ENCODE results near the gene TRIM17. TPM values are rescaled to one million over a fixed set of nuclear protein-coding genes. Genes with fewer than 3 reads are reported as not detected.

The TRIM17 gene
- total RNA-seq, 4 donors from 2014 or later = not detected

GRCh38 chr1:228393811-228394570 lies 22.7 kb downstream of the TRIM17 start:
- 83% methylated on average over 1 of the region's 9 CpGs for WGBS
- H3K36me3 ChIP-seq = peaks cover 38 to 60% (median 49%) of the 10 kb centered on the region in 4 donors
- H3K4me3 ChIP-seq = no peak overlapping the region
- TF ChIP-seq POLR2AphosphoS5 (IDR thresholded peaks at IDR 0.05) = no peak
- TF ChIP-seq POLR2A (IDR thresholded peaks at IDR 0.05; ENCODE audit: low read depth) = no peak
- TF ChIP-seq, protein P1, sequence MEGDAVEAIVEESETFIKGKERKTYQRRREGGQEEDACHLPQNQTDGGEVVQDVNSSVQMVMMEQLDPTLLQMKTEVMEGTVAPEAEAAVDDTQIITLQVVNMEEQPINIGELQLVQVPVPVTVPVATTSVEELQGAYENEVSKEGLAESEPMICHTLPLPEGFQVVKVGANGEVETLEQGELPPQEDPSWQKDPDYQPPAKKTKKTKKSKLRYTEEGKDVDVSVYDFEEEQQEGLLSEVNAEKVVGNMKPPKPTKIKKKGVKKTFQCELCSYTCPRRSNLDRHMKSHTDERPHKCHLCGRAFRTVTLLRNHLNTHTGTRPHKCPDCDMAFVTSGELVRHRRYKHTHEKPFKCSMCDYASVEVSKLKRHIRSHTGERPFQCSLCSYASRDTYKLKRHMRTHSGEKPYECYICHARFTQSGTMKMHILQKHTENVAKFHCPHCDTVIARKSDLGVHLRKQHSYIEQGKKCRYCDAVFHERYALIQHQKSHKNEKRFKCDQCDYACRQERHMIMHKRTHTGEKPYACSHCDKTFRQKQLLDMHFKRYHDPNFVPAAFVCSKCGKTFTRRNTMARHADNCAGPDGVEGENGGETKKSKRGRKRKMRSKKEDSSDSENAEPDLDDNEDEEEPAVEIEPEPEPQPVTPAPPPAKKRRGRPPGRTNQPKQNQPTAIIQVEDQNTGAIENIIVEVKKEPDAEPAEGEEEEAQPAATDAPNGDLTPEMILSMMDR (IDR thresholded peaks at IDR 0.05) = no peak
- TF ChIP-seq EP300 (IDR thresholded peaks at IDR 0.05) = no peak
- H3K9me3 ChIP-seq = no peaks in the 10 kb centered on the region
- DNase-seq (ENCODE audit: extremely low spot score) = no peak
- peaks cover 7 to 18% (median 15%) of the 10 kb centered on the region in 4 donors for H3K4me1 ChIP-seq
- intact Hi-C loops (cut with DNase I) = no loop called here
- peak overlapping the region in 2 of 4 donors; percentile 46 to 48 for H3K27ac ChIP-seq (replicated peaks in 1 of 4)
- no peaks in the 10 kb centered on the region for H3K27me3 ChIP-seq

DNA sequence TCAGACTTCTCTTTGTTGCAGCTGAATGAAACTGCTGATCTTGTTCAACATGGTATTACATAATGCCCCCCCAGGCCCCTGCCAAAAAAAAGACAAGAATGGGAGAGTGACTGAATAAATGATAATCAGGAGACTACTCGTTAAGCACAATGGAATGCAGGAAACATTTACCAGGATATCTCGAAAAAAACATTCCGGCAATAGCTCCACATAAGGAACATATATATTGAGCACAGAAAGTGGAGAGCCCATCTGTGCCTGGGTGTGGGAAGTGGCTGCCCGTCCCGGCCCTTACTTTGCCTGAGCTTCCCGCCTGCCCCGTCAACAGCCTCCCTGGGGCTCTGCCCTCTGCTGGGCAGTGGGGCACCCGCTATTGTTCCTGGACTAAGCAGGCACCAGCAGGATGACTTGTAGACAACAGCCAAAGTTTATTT lies 23.4 kb downstream of the TRIM17 start:
- Histone ChIP-seq H3K27me3 (no peaks in the 10 kb centered on the region), H3K4me1 (peaks cover 7 to 19% (median 18%) of the 10 kb centered on the region in 4 donors), H3K27ac (replicated peaks in 1 of 4) (peak overlapping the region in 2 of 4 donors; percentile 46 to 48), H3K4me3 (no peak overlapping the region), H3K9me3 (no peaks in the 10 kb centered on the region), H3K36me3 (peaks cover 32 to 53% (median 42%) of the 10 kb centered on the region in 4 donors)
- no peak for DNase-seq (ENCODE audit: extremely low spot score)
- 57% methylated on average over 8 of the region's 8 CpGs for WGBS
- intact Hi-C loops (cut with DNase I) = no loop called here
- TF ChIP-seq, protein P1 (IDR thresholded peaks at IDR 0.05) = peak; percentile 35 to 65 (median 36)
- TF ChIP-seq POLR2A (IDR thresholded peaks at IDR 0.05; ENCODE audit: low read depth) (no peak), POLR2AphosphoS5 (IDR thresholded peaks at IDR 0.05) (no peak)

DNA sequence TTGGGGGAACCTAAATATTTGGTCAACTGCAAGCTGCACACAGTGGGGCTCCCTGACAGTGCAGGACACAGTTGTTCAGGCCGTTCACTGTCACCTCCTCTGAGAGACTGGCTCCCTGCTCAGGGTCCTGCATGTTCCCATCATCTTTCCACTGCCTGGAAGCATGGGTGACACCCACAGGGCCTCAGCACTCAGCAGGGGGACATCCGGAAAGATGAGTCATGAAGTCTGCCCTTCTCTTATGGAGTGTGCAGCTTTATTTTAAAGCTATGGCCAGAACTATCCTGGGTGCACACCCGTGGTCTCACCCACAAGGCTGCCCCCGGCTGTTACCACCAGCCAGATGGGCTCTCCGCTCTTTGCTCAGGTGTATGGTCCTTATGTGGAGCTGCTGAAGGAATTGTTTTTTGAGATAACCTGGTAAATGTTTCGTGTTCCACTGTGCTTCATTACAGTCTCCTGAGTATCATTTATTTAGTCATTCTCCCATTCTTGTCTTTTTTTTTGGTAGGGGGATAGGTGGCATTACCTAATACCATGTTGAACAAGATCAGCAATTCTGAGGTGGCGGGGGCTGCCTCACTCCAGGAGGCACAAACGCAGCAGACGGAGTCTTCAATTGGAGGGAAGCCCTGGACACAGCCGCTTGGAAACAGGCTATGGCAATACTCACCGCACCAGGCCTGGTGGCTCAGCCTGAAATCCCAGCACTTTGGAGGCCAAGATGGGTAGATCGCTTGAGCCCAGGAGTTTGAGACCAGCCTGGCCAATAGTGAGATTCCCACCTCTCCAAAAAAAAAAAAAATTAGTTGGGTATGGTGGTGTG lies 24.3 kb downstream of the TRIM17 start:
- Histone ChIP-seq H3K36me3 (peaks cover 25 to 43% (median 33%) of the 10 kb centered on the region in 4 donors), H3K4me1 (peaks cover 7 to 27% (median 24%) of the 10 kb centered on the region in 4 donors), H3K27me3 (no peaks in the 10 kb centered on the region), H3K27ac (replicated peaks in 1 of 4) (no peak overlapping the region), H3K4me3 (no peak overlapping the region), H3K9me3 (no peaks in the 10 kb centered on the region)
- intact Hi-C loops (cut with DNase I) = no loop called here
- 83% methylated on average over 12 of the region's 12 CpGs for WGBS
- no peak for DNase-seq (ENCODE audit: extremely low spot score)
- no peak for TF ChIP-seq EP300 (IDR thresholded peaks at IDR 0.05)
- no peak for TF ChIP-seq POLR2AphosphoS5 (IDR thresholded peaks at IDR 0.05)
- TF ChIP-seq POLR2A (IDR thresholded peaks at IDR 0.05; ENCODE audit: low read depth) = no peak
- TF ChIP-seq, protein P1 (IDR thresholded peaks at IDR 0.05) = no peak

DNA sequence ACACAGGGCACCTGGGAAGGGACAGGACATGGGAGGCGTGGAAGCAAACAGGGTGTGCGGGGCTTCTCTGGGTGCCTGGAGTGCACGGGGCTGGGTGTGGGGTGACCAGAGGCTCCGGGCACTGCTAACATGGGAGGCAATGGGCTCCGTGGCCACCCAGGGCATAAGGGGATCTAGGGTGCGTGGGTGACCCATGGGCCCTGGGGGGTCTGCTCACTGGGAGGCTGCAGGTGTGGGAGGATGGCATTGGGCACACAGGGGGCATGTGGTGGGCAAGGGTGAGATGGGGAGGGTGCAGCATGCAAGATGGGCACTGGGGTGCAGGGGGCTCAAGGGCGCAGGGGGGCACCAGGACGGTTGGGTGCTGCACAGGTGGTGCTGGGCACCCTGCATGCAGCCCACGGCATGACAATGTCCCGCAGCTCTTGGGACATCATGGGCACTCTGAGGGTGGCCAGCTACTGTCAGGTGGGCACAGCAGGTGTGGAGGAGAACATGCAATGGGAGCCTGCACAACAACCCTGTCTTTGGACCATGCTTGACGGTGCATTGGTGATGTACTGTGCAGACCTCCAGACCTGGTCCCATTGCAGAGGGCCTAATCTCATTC lies 25.1 kb downstream of the TRIM17 start:
- Histone ChIP-seq H3K9me3 (no peaks in the 10 kb centered on the region), H3K27me3 (no peaks in the 10 kb centered on the region), H3K36me3 (peaks cover 17 to 35% (median 25%) of the 10 kb centered on the region in 4 donors), H3K27ac (replicated peaks in 1 of 4) (no peak overlapping the region), H3K4me3 (no peak overlapping the region), H3K4me1 (peaks cover 7 to 28% (median 24%) of the 10 kb centered on the region in 4 donors)
- no peak for DNase-seq (ENCODE audit: extremely low spot score)
- no peak for TF ChIP-seq POLR2AphosphoS5 (IDR thresholded peaks at IDR 0.05)
- TF ChIP-seq POLR2A (IDR thresholded peaks at IDR 0.05; ENCODE audit: low read depth) = no peak
- TF ChIP-seq EP300 (IDR thresholded peaks at IDR 0.05) = no peak
- TF ChIP-seq, protein P1 (IDR thresholded peaks at IDR 0.05) = no peak
- intact Hi-C loops (cut with DNase I) = no loop called here
- WGBS = 96% methylated on average over 6 of the region's 11 CpGs
